ENCODE data around the gene NUDT4. TPM values are rescaled to one million over a fixed set of nuclear protein-coding genes. Genes with fewer than 3 reads are reported as not detected.

Gene NUDT4
- total RNA-seq, 1 donor from 2014 or later, result 113 TPM

Other genes with a start within 250 kb of the NUDT4 start
- gene UBE2N, start 64.0 kb downstream of the NUDT4 start, total RNA-seq, result 133 TPM
- 87.6 TPM for gene MRPL42, start 89.6 kb downstream of the NUDT4 start, total RNA-seq
- 39.5 TPM for gene SOCS2, start 194.8 kb downstream of the NUDT4 start, total RNA-seq

Measured in ureter (tissue), 1 donor.